IPS-18c (cell line): Measurements from ENCODE around the gene DHCR7.

Experiments used
- H3K4me3 ChIP-seq: 2 replicates; pipeline ENCODE4 v1.7.0; 2013; ENCODE audit warnings: low read depth, mild to moderate bottlenecking, low read length, moderate library complexity; ENCODE audit not compliant: insufficient read depth
- H3K9me3 ChIP-seq: one replicate; pipeline ENCODE4 v1.6.1; 2013; ENCODE audit warnings: mild to moderate bottlenecking, low read length, moderate library complexity; ENCODE audit not compliant: control insufficient read depth, insufficient read depth

Gene DHCR7

GRCh38 chr11:71448257-71449171 lies at the start of gene DHCR7:
DHCR7 (minus strand) TSS chr11:71448393; CDS start chr11:71444952, 3,441 bp downstream.
- Histone ChIP-seq H3K9me3 (no peaks in the 10 kb centered on the region), H3K4me3 (peak within 1 kb of the TSS; percentile 78)

- Histone ChIP-seq H3K4me3 (no peak overlapping the region), H3K9me3 (no peaks in the 10 kb centered on the region)
Observed at GRCh38 chr11:71496421-71496820, 48.2 kb upstream of the DHCR7 start.

GRCh38 chr11:71495286-71496230 lies 47.4 kb upstream of the DHCR7 start:
- H3K4me3 ChIP-seq = no peak overlapping the region
- H3K9me3 ChIP-seq = no peaks in the 10 kb centered on the region

GRCh38 chr11:71491940-71492339 lies 43.7 kb upstream of the DHCR7 start:
- Histone ChIP-seq H3K4me3 (no peak overlapping the region), H3K9me3 (no peaks in the 10 kb centered on the region)

- H3K4me3 ChIP-seq = no peak overlapping the region
- H3K9me3 ChIP-seq = no peaks in the 10 kb centered on the region
Observed at GRCh38 chr11:71491531-71491930, 43.3 kb upstream of the DHCR7 start.

GRCh38 chr11:71490731-71491390 lies 42.7 kb upstream of the DHCR7 start:
- no peak overlapping the region for H3K4me3 ChIP-seq
- H3K9me3 ChIP-seq = no peaks in the 10 kb centered on the region

- Histone ChIP-seq H3K9me3 (no peaks in the 10 kb centered on the region), H3K4me3 (no peak overlapping the region)
Observed at GRCh38 chr11:71490044-71490730, 42.0 kb upstream of the DHCR7 start.

GRCh38 chr11:71489311-71490043 lies 41.3 kb upstream of the DHCR7 start:
- H3K9me3 ChIP-seq = no peaks in the 10 kb centered on the region
- no peak overlapping the region for H3K4me3 ChIP-seq

GRCh38 chr11:71488681-71489270 lies 40.6 kb upstream of the DHCR7 start:
- Histone ChIP-seq H3K9me3 (no peaks in the 10 kb centered on the region), H3K4me3 (no peak overlapping the region)

- Histone ChIP-seq H3K4me3 (no peak overlapping the region), H3K9me3 (no peaks in the 10 kb centered on the region)
Observed at GRCh38 chr11:71486320-71486719, 38.1 kb upstream of the DHCR7 start.

- Histone ChIP-seq H3K4me3 (no peak overlapping the region), H3K9me3 (no peaks in the 10 kb centered on the region)
Observed at GRCh38 chr11:71485466-71485865, 37.3 kb upstream of the DHCR7 start.

GRCh38 chr11:71485063-71485399 lies 36.8 kb upstream of the DHCR7 start:
- Histone ChIP-seq H3K9me3 (no peaks in the 10 kb centered on the region), H3K4me3 (no peak overlapping the region)

- H3K9me3 ChIP-seq = no peaks in the 10 kb centered on the region
- no peak overlapping the region for H3K4me3 ChIP-seq
Observed at GRCh38 chr11:71484248-71485062, 36.3 kb upstream of the DHCR7 start.

GRCh38 chr11:71483692-71484091 lies 35.5 kb upstream of the DHCR7 start:
- H3K9me3 ChIP-seq = no peaks in the 10 kb centered on the region
- no peak overlapping the region; the same call in 1 of the 2 replicates for H3K4me3 ChIP-seq

GRCh38 chr11:71482746-71483364 lies 34.7 kb upstream of the DHCR7 start:
- H3K4me3 ChIP-seq = no peak overlapping the region
- no peaks in the 10 kb centered on the region for H3K9me3 ChIP-seq
